OCI-LY3 (cell line): Measurements from ENCODE around the gene SMCO2.
A peak's percentile ranks its signal among the peaks of the same experiment; 100 is the strongest.

Experiments
- H2AFZ ChIP-seq: fragments of 200-600, 300-600 bp; shearing (Covaris generic); 2 replicates; pipeline ENCODE4 v1.6.0; 2014; ENCODE audit warnings: antibody characterized with exemption, low read depth, low read length
- H3K27ac ChIP-seq: fragments of 200-600, 300-600 bp; sonication (generic); 2 replicates; pipeline ENCODE4 v1.5.1; 2014; ENCODE audit warnings: mild to moderate bottlenecking, low read length, moderate library complexity, mixed read lengths
- H3K27me3 ChIP-seq: fragments of 200-600, 300-600 bp; sonication (generic); 2 replicates; pipeline ENCODE4 v1.6.1; 2014; ENCODE audit warnings: low read depth, low read length, mixed read lengths
- H3K36me3 ChIP-seq: fragments of 200-600, 300-600 bp; sonication (generic); replicated peaks from 2 replicates; pipeline ENCODE3; 2014; ENCODE audit warnings: low read depth, low read length, mixed read lengths
- H3K4me1 ChIP-seq: fragments of 300-600, 200-600 bp; sonication (generic); 2 replicates; pipeline ENCODE4 v1.6.1; 2014; ENCODE audit warnings: low read length, mixed read lengths
- H3K4me2 ChIP-seq: fragments of 200-600, 300-600 bp; sonication (generic); 2 replicates; pipeline ENCODE4 v1.6.1; 2014; ENCODE audit warnings: low read length, mixed read lengths
- H3K4me3 ChIP-seq: fragments of 300-600, 200-600 bp; sonication (generic); 2 replicates; pipeline ENCODE4 v1.5.1; 2014; ENCODE audit warnings: antibody characterized with exemption, mild to moderate bottlenecking, low read length, moderate library complexity
- H3K79me2 ChIP-seq: fragments of 300-600, 200-600 bp; shearing (Covaris generic); 2 replicates; pipeline ENCODE4 v1.6.1; 2014; ENCODE audit warnings: mild to moderate bottlenecking, low read length, mixed read lengths
- H3K9ac ChIP-seq: fragments of 300-600, 200-600 bp; shearing (Covaris generic); 2 replicates; pipeline ENCODE4 v1.6.0; 2014; ENCODE audit warnings: mild to moderate bottlenecking, low read length, moderate library complexity
- H3K9me3 ChIP-seq: fragments of 200-600, 300-600 bp; shearing (Covaris generic); 2 replicates; pipeline ENCODE4 v1.6.1; 2014; ENCODE audit warnings: low read length, mixed read lengths; ENCODE audit not compliant: insufficient read depth
- H4K20me1 ChIP-seq: fragments of 200-600, 300-600 bp; sonication (generic); 2 replicates; pipeline ENCODE4 v1.6.1; 2016; ENCODE audit warnings: low read length, mixed read lengths; ENCODE audit not compliant: insufficient read depth
- CTCF ChIP-seq: fragments of 200-600, 300-600 bp; sonication (generic); IDR thresholded peaks from 2 replicates; pipeline ENCODE4 v1.5.1; 2014; ENCODE audit warnings: antibody characterized with exemption, low read length, low read depth
- EZH2phosphoT487 ChIP-seq: fragments of 200-600 bp; shearing (Covaris generic); IDR thresholded peaks from 2 replicates; pipeline ENCODE4 v1.6.1; 2018; ENCODE audit warnings: antibody characterized with exemption, mixed run types, low read depth

SMCO2 gene

GRCh38 chr12:27521066-27521465, 74.5 kb downstream of the SMCO2 start:
- Histone ChIP-seq H4K20me1 (no peaks in the 10 kb centered on the region), H3K27me3 (peaks cover 58% of the 10 kb centered on the region), H3K9ac (no peak overlapping the region), H3K9me3 (no peaks in the 10 kb centered on the region), H3K36me3 (no peaks in the 10 kb centered on the region), H2AFZ (no peak overlapping the region), H3K79me2 (no peaks in the 10 kb centered on the region), H3K4me3 (no peak overlapping the region), H3K4me2 (no peak overlapping the region), H3K4me1 (peaks cover 6% of the 10 kb centered on the region), H3K27ac (no peak overlapping the region)
- TF ChIP-seq EZH2phosphoT487, result no peak
- no peak for TF ChIP-seq CTCF

- H3K27me3 ChIP-seq, result peaks cover 56% of the 10 kb centered on the region
- no peaks in the 10 kb centered on the region for H3K36me3 ChIP-seq
- no peaks in the 10 kb centered on the region for H3K9me3 ChIP-seq
- no peak overlapping the region for H3K27ac ChIP-seq
- no peak overlapping the region for H3K4me2 ChIP-seq
- TF ChIP-seq EZH2phosphoT487 (no peak), CTCF (no peak)
- no peak overlapping the region for H2AFZ ChIP-seq
- peaks cover 6% of the 10 kb centered on the region for H3K4me1 ChIP-seq
- no peak overlapping the region for H3K4me3 ChIP-seq
- no peaks in the 10 kb centered on the region for H3K79me2 ChIP-seq
- no peak overlapping the region for H3K9ac ChIP-seq
- H4K20me1 ChIP-seq, result no peaks in the 10 kb centered on the region
These were observed 75.4 kb downstream of the SMCO2 start for GRCh38 chr12:27521981-27522380.

- H3K9ac ChIP-seq, result peak overlapping the region; percentile 76
- peak overlapping the region; percentile 91 for H3K4me3 ChIP-seq
- H3K4me2 ChIP-seq, result peak overlapping the region; percentile 90
- peaks cover 47% of the 10 kb centered on the region for H3K27me3 ChIP-seq
- H3K9me3 ChIP-seq, result no peaks in the 10 kb centered on the region
- H3K4me1 ChIP-seq, result peaks cover 6% of the 10 kb centered on the region
- no peaks in the 10 kb centered on the region for H4K20me1 ChIP-seq
- peak overlapping the region; percentile 99 for H2AFZ ChIP-seq
- H3K79me2 ChIP-seq, result no peaks in the 10 kb centered on the region
- no peak for TF ChIP-seq EZH2phosphoT487
- TF ChIP-seq CTCF, result no peak
- H3K27ac ChIP-seq, result no peak overlapping the region
- no peaks in the 10 kb centered on the region for H3K36me3 ChIP-seq
These were observed 76.7 kb downstream of the SMCO2 start for GRCh38 chr12:27523305-27523641.

GRCh38 chr12:27523642-27524493, 77.3 kb downstream of the SMCO2 start, which contains the start of gene PPFIBP1:
PPFIBP1 (plus strand) TSS chr12:27524206; CDS start chr12:27633397, 109,191 bp downstream.
- no peaks in the 10 kb centered on the region for H3K36me3 ChIP-seq
- peak within 1 kb of the TSS; percentile 99 for H2AFZ ChIP-seq
- no peak within 1 kb of the TSS for H3K27ac ChIP-seq
- TF ChIP-seq CTCF (0 out of 2 replicates have a peak, but pooled peaks have one; percentile 1), EZH2phosphoT487 (no peak)
- H3K27me3 ChIP-seq, result peaks cover 42% of the 10 kb centered on the region
- peak within 1 kb of the TSS; percentile 90 for H3K4me2 ChIP-seq
- no peaks in the 10 kb centered on the region for H3K9me3 ChIP-seq
- peaks cover 6% of the 10 kb centered on the region for H3K4me1 ChIP-seq
- no peaks in the 10 kb centered on the region for H3K79me2 ChIP-seq
- H3K4me3 ChIP-seq, result peak within 1 kb of the TSS; percentile 91
- H4K20me1 ChIP-seq, result no peaks in the 10 kb centered on the region
- peak within 1 kb of the TSS; percentile 76 for H3K9ac ChIP-seq
